Activated gamma-delta T cell treated with Interleukin-2 at 50 U/mL for 16 hours (primary cell): ENCODE data around the gene C6orf136.
A peak's percentile ranks its signal among the peaks of the same experiment; 100 is the strongest.
"Not testable (repeated sequence)": the region's sequence is repeated elsewhere in the genome, so short reads cannot be mapped to it uniquely, and the experiment has no call there.

Experiments
- DNase-seq: peaks from one replicate; pipeline ENCODE4 v3.0.0-alpha.2; 2020

The C6orf136 gene

DNA sequence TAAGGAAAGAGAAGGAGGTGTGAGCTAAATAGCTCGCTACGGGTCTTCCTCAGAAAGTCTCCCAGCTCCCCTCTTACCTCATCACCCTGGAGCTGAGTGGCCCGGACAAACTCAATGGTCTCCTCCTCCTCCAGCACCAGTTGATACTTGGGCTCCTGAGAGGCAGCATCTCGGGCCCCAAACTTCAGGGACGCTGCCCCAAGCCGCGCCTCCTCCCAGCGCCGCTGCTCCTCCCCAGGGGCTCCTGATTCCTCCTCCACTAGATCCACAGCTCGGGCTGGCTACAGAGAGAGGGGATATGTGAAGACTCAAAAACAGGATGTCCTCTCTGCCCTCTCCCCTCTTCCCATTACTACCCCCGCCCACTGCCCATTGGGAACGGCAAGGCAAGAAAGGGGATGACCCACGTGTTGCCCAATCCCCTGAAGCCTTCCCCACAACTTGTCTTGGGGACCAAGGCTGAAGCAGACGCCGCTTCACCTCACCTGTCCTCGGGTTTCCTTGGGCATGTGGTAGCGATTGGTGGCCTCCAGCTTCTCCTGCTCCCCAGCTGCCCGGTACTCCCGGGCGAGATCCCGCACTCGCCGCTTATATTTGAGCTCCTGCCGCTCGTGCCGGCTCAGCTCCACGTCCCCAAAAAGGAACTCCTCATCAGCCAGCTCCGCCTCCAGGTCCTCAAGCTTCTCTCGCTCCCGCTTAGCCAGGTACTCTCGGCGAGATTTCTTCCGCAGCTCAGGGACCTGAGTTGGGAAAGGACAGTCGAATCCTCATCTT lies 18.2 kb downstream of the C6orf136 start:
- no peak for DNase-seq

- DNase-seq, result not testable (repeated sequence)
Measured at GRCh38 chr6:30666300-30666699, 19.4 kb downstream of the C6orf136 start.

DNA sequence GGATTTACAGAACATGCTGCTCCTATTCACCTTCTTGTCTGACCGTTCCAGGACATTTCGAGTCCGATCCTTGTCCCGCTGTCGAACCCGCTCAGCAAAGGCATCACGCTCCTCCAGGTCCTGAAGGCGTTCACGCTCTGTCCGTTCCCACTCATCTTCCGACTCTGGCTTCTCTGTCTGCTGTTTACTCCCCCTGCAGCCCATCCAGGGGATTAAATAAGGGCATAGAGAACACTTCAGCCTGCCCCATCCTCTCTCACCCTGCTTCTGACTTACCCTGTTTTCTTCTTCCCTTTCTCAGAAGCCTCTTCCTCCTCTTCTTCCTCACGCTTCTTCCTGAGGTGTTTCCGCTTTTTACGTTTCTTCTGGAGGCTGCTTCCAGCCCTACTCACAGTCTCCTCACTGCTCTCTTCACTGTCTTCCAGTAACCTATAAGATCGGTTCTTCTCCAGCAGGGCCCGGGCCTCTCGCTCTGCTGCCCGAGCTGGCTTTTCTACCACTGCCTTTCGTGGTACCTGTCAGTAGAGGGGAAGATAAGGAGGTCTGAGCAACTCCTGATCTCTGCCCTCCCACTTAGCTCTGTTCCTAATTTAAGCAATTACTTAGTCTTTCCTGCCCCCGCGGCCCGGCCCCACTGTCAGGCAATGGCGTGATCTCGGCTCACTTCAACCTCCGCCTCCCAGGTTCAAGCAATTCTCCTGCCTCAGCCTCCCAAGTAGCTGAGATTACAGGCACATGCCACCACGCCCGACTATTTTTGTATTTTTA lies 24.0 kb downstream of the C6orf136 start:
- no peak for DNase-seq

- peak; percentile 92 for DNase-seq
Measured at GRCh38 chr6:30672445-30673253, 25.7 kb downstream of the C6orf136 start, which contains the start of gene DHX16. Gene DHX16, minus strand, starts transcription at chr6:30673006. Its CDS starts 165 bp downstream, at chr6:30672841.

- no peak for DNase-seq
Measured at GRCh38 chr6:30676660-30677285, 29.8 kb downstream of the C6orf136 start.

GRCh38 chr6:30678964-30679726 lies 32.2 kb downstream of the C6orf136 start:
- DNase-seq, result peak; percentile 94

- no peak for DNase-seq
Measured at GRCh38 chr6:30679765-30680535, 33.0 kb downstream of the C6orf136 start.

- DNase-seq, result no peak
Measured at GRCh38 chr6:30681766-30682142, 34.8 kb downstream of the C6orf136 start.

GRCh38 chr6:30682143-30683117 lies 35.5 kb downstream of the C6orf136 start:
- DNase-seq, result peak; percentile 93

GRCh38 chr6:30683183-30683979 lies 36.4 kb downstream of the C6orf136 start:
- no peak for DNase-seq

GRCh38 chr6:30683980-30684338 lies 37.0 kb downstream of the C6orf136 start:
- DNase-seq, result no peak

- DNase-seq, result peak; percentile 55
Measured at GRCh38 chr6:30684386-30685156, 37.6 kb downstream of the C6orf136 start.

GRCh38 chr6:30685157-30686008 lies 38.5 kb downstream of the C6orf136 start:
- peak; percentile 11 for DNase-seq

GRCh38 chr6:30686009-30686907 lies 39.3 kb downstream of the C6orf136 start, which contains the start of gene PPP1R18:
Gene PPP1R18, minus strand, starts transcription at chr6:30686645. Its CDS starts 627 bp downstream, at chr6:30686018.
- DNase-seq, result peak; percentile 77

DNA sequence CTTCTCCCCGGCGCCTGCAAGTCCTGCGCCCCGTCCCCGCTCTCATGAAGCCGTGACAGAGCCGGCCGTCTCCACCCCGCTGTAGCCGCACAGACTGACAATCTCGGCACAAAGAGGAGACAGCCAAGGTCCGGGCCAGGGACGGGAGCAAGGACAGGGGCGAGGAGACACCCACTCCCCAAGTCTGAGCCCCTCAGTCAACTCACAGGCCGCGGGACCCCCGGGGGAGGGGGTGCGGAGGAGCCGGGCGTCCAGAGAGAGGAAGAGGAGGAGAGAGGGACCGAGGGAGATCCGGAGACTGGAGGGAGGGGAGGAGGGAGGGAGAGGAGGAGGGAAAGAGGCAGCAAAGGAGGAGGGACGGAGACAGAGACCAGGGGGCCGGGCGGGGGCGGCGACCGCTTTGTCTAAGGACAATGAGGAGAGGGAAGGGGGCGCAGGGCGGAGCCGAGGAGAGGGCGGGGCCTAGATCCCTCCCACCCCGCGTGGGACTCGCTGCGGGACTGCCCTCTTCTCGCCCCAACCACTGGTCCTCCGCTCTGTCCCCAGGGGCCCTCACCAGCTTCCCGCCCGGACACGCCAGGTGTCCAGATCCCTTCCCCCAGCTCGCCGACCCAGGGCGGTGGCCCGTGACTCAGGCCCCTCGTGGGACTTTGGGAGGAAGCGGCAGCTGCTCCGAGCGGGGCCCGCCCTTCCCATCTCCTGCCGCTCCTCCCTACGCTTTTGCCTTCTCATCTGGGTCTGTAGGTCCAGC lies 40.1 kb downstream of the C6orf136 start:
- peak; percentile 63 for DNase-seq
